ENCODE measurements around the gene SOX12. TPM values are rescaled to one million over a fixed set of nuclear protein-coding genes. Genes with fewer than 3 reads are reported as not detected.

The SOX12 gene
- total and polyA plus RNA-seq, 2 donors (not counting 1 experiment from before 2014, with no cell fraction given), result 5.3 to 13.6 TPM

GRCh38 chr20:370977-371754 lies 45.8 kb downstream of the SOX12 start:
- Histone ChIP-seq H3K9me3 (ENCODE audit: control extremely low read depth in 1 of 3, control insufficient read depth in 2 of 3, insufficient read depth in 1 of 3, low read length in 2 of 3) (no peaks in the 10 kb centered on the region), H3K4me1 (ENCODE audit: control insufficient read depth in 2 of 2, insufficient read depth in 2 of 2, low read length in 2 of 2) (no peaks in the 10 kb centered on the region), H4K20me1 (ENCODE audit: control insufficient read depth, insufficient read depth, low read length, poor library complexity, severe bottlenecking) (no peaks in the 10 kb centered on the region), H3K27ac (ENCODE audit: low read length in 2 of 2) (no peak overlapping the region), H3K4me2 (replicated peaks; ENCODE audit: low read depth, low read length, poor library complexity, severe bottlenecking) (no peak overlapping the region), H3K79me2 (ENCODE audit: control insufficient read depth, insufficient read depth, low read length) (no peaks in the 10 kb centered on the region), H3K4me3 (ENCODE audit: control extremely low read depth in 1 of 5, extremely low read depth in 1 of 5, insufficient read depth in 1 of 5, low read depth in 2 of 5, low read length in 4 of 5) (no peak overlapping the region), H3K27me3 (replicated peaks in 1 of 4; ENCODE audit: control extremely low read depth in 1 of 4, control insufficient read depth in 3 of 4, insufficient read depth in 4 of 4, low read length in 3 of 4) (no peaks in the 10 kb centered on the region), H3K9ac (ENCODE audit: low read length) (no peak overlapping the region), H3K36me3 (replicated peaks in 1 of 2; ENCODE audit: control extremely low read depth in 1 of 2, control insufficient read depth in 1 of 2, extremely low read depth in 1 of 2, insufficient read depth in 2 of 2, low read length in 1 of 2) (no peaks in the 10 kb centered on the region), H2AFZ (ENCODE audit: insufficient read depth, low read depth, low read length, poor library complexity, severe bottlenecking) (no peak overlapping the region)
- no peak for DNase-seq
- WGBS (ENCODE audit: insufficient coverage), result 90% methylated on average over 5 of the region's 7 CpGs
- Mint-ChIP-seq H3K27me3 (peaks cover 15% of the 10 kb centered on the region), H3K9me3 (ENCODE audit: insufficient read depth) (no peaks in the 10 kb centered on the region), H3K4me3 (no peak overlapping the region), H3K4me1 (no peaks in the 10 kb centered on the region), H3K27ac (no peak overlapping the region)
- ChIA-PET POLR2A (no interaction called here), CTCF (interaction anchor here (1.1 kb wide), 1 partner anchor 9 kb away, joined by 5 read pairs; no protein-coding TSS in a partner anchor)
- intact Hi-C loops (cut with micrococcal nuclease), result no loop called here
- no peak for ATAC-seq (ENCODE audit: low read depth)
- TF ChIP-seq EZH2 (IDR thresholded peaks at IDR 0.05; ENCODE audit: borderline replicate concordance, insufficient read depth, low read depth, low read length, poor library complexity, severe bottlenecking), result no peak
- TF ChIP-seq CTCF (IDR thresholded peaks at IDR 0.05), result no peak

- TF ChIP-seq EZH2 (IDR thresholded peaks at IDR 0.05; ENCODE audit: borderline replicate concordance, insufficient read depth, low read depth, low read length, poor library complexity, severe bottlenecking) (no peak), CTCF (IDR thresholded peaks at IDR 0.05) (no peak)
- POLR2A ChIA-PET, result no interaction called here
- Mint-ChIP-seq H3K4me1 (no peaks in the 10 kb centered on the region), H3K27me3 (peaks cover 15% of the 10 kb centered on the region), H3K9me3 (ENCODE audit: insufficient read depth) (no peaks in the 10 kb centered on the region), H3K27ac (no peak overlapping the region), H3K4me3 (no peak overlapping the region)
- no peaks in the 10 kb centered on the region for H3K36me3 ChIP-seq (replicated peaks in 1 of 2; ENCODE audit: control extremely low read depth in 1 of 2, control insufficient read depth in 1 of 2, extremely low read depth in 1 of 2, insufficient read depth in 2 of 2, low read length in 1 of 2)
- ATAC-seq (ENCODE audit: low read depth) (no peak), DNase-seq (no peak)
- H3K4me2 ChIP-seq (replicated peaks; ENCODE audit: low read depth, low read length, poor library complexity, severe bottlenecking), result no peak overlapping the region
- no peaks in the 10 kb centered on the region for H3K9me3 ChIP-seq (ENCODE audit: control extremely low read depth in 1 of 3, control insufficient read depth in 2 of 3, insufficient read depth in 1 of 3, low read length in 2 of 3)
- H3K9ac ChIP-seq (ENCODE audit: low read length), result no peak overlapping the region
- H3K27me3 ChIP-seq (replicated peaks in 1 of 4; ENCODE audit: control extremely low read depth in 1 of 4, control insufficient read depth in 3 of 4, insufficient read depth in 4 of 4, low read length in 3 of 4), result no peaks in the 10 kb centered on the region
- CTCF ChIA-PET, result interaction anchor here (0.6 to 1.1 kb wide), 2 partner anchors 10 to 60 kb away, joined by 3 to 5 read pairs; no protein-coding TSS in a partner anchor
- no peak overlapping the region for H2AFZ ChIP-seq (ENCODE audit: insufficient read depth, low read depth, low read length, poor library complexity, severe bottlenecking)
- intact Hi-C loops (cut with micrococcal nuclease), result no loop called here
- no peaks in the 10 kb centered on the region for H3K79me2 ChIP-seq (ENCODE audit: control insufficient read depth, insufficient read depth, low read length)
- H4K20me1 ChIP-seq (ENCODE audit: control insufficient read depth, insufficient read depth, low read length, poor library complexity, severe bottlenecking), result no peaks in the 10 kb centered on the region
- no peaks in the 10 kb centered on the region for H3K4me1 ChIP-seq (ENCODE audit: control insufficient read depth in 2 of 2, insufficient read depth in 2 of 2, low read length in 2 of 2)
- no peak overlapping the region for H3K4me3 ChIP-seq (ENCODE audit: control extremely low read depth in 1 of 5, extremely low read depth in 1 of 5, insufficient read depth in 1 of 5, low read depth in 2 of 5, low read length in 4 of 5)
- no peak overlapping the region for H3K27ac ChIP-seq (ENCODE audit: low read length in 2 of 2)
- WGBS (ENCODE audit: insufficient coverage), result 83% methylated on average over 7 of the region's 10 CpGs
Measured at GRCh38 chr20:371755-372542, 46.6 kb downstream of the SOX12 start.

Measured in B cell (primary cell).